ENCODE data around the gene RPP25.
A peak's percentile ranks its signal among the peaks of the same experiment; 100 is the strongest.

- TF ChIP-seq CTCF (IDR thresholded peaks at IDR 0.05) (peak in 2 of 4 experiments; percentile 18 to 33), POLR2A (IDR thresholded peaks at IDR 0.05) (peak; percentile 70 to 84)
These were observed 18.8 kb downstream of the RPP25 start, which contains the start of gene COX5A for GRCh38 chr15:74937590-74938371.
